Lung (tissue), 12 donors: ENCODE measurements around the gene ZNF236. TPM values are rescaled to one million over a fixed set of nuclear protein-coding genes. Genes with fewer than 3 reads are reported as not detected.
"Not testable (repeated sequence)": the region's sequence is repeated elsewhere in the genome, so short reads cannot be mapped to it uniquely, and the experiment has no call there.

ENCODE experiments used
- ATAC-seq: fragments of 200-7000 bp; cut with Tn5 transposase; one replicate; pipeline ENCODE4 v1.9.1; 2020; ENCODE audit warnings: moderate number of reproducible peaks; ENCODE audit not compliant: insufficient read depth, low FRiP score
- DNase-seq, 3 donors: peaks; one replicate each; pipeline ENCODE4 v3.0.0-alpha.2; 2013 to 2017
- H3K27ac ChIP-seq, 2 donors: one replicate each; pipeline ENCODE4 v1.5.1; 2013; ENCODE audit warnings: mild to moderate bottlenecking in 2 of 2, moderate library complexity in 2 of 2, control low read depth in 1 of 2, inconsistent platforms in 1 of 2, low read depth in 1 of 2, low read length in 1 of 2
- H3K27me3 ChIP-seq, 3 donors: one replicate each; pipeline ENCODE4 v1.5.1; 2013; ENCODE audit warnings: low read length in 2 of 3; ENCODE audit not compliant: control insufficient read depth in 3 of 3, insufficient read depth in 3 of 3
- H3K36me3 ChIP-seq, 4 donors: one replicate each; pipeline ENCODE4 v1.5.1; 2013; ENCODE audit warnings: low read length in 4 of 4, mild to moderate bottlenecking in 1 of 4, moderate library complexity in 1 of 4; ENCODE audit not compliant: control insufficient read depth in 4 of 4, insufficient read depth in 4 of 4
- H3K4me1 ChIP-seq, 5 donors: one replicate each; pipeline ENCODE4 v1.5.1; 2013; ENCODE audit warnings: low read length in 5 of 5, mild to moderate bottlenecking in 2 of 5, moderate library complexity in 1 of 5; ENCODE audit not compliant: control insufficient read depth in 5 of 5, insufficient read depth in 5 of 5
- H3K4me3 ChIP-seq: one replicate; pipeline ENCODE4 v1.5.1; 2013; ENCODE audit warnings: mild to moderate bottlenecking, control low read depth, moderate library complexity
- H3K9ac ChIP-seq, 2 donors: one replicate each; pipeline ENCODE4 v1.5.1; 2013; ENCODE audit warnings: low read length in 2 of 2, control low read depth in 1 of 2; ENCODE audit not compliant: insufficient read depth in 1 of 2
- H3K9me3 ChIP-seq, 4 donors: one replicate each; pipeline ENCODE4 v1.5.1; 2013; ENCODE audit warnings: low read length in 3 of 4, mild to moderate bottlenecking in 1 of 4, moderate library complexity in 1 of 4; ENCODE audit not compliant: control insufficient read depth in 4 of 4, insufficient read depth in 3 of 4
- CTCF ChIP-seq: IDR thresholded peaks from 2 replicates; pipeline ENCODE4 v1.5.1; 2012; ENCODE audit warnings: mild to moderate bottlenecking; ENCODE audit errors: control extremely low read depth, extremely low read depth
- WGBS, 2 donors: extraction: QIAGEN DNeasy Blood & Tissue Kit; methylation state at CpG; one replicate each; pipeline ENCODE4 v1.1.7; 2013; 5-methylcytosine and 5-hydroxymethylcytosine counted together
- polyA plus RNA-seq, 2 donors: library from polyadenylated mRNA; stranded (reverse); fragments of 200-250 nt; gene quantifications; one replicate each; pipeline ENCODE4 v1.2.1, GENCODE V29; 2013
- total RNA-seq, 2 donors: library from RNA; depleted of rRNA in 1 of 2; stranded (reverse); fragments of >200 nt in 1 of 2; gene quantifications; one replicate each; pipeline ENCODE4 v1.2.1, GENCODE V29; 2014 to 2021
- donor health status: control.
- donor health status: control.
- donor health status: Bipolar disorder and iron deficiency.
- donor health status: healthy.
- donor health status: DM: yes; HTN: yes; CAD: no.

The ZNF236 gene
- total and polyA plus RNA-seq, 4 donors: 2.4 to 23.1 (median 8.8) TPM

- TF ChIP-seq CTCF: no peak
- H3K27ac ChIP-seq: no peak overlapping the region
- no peak for DNase-seq
- no peaks in the 10 kb centered on the region for H3K27me3 ChIP-seq
- H3K9me3 ChIP-seq: no peaks in the 10 kb centered on the region
- no peak overlapping the region for H3K4me3 ChIP-seq
- no peaks in the 10 kb centered on the region for H3K4me1 ChIP-seq
- peaks cover 0 to 2% (median 0%) of the 10 kb centered on the region in 4 donors for H3K36me3 ChIP-seq
- H3K9ac ChIP-seq: no peak overlapping the region
- no peak for ATAC-seq
- 91 to 92% methylated on average over 10 of the region's 10 CpGs for whole genome bisulfite sequencing, 2 donors
Observed at GRCh38 chr18:76808561-76808960, 13.8 kb upstream of the ZNF236 start.

GRCh38 chr18:76811530-76811929, 10.8 kb upstream of the ZNF236 start:
- H3K27ac ChIP-seq, H3K4me3 ChIP-seq, ATAC-seq, H3K4me1 ChIP-seq, DNase-seq, H3K36me3 ChIP-seq, H3K9ac ChIP-seq, H3K9me3 ChIP-seq, H3K27me3 ChIP-seq: not testable (repeated sequence)
- 78 to 89% methylated on average over 7 of the region's 7 CpGs for WGBS, 2 donors

GRCh38 chr18:76814256-76814655, 8.1 kb upstream of the ZNF236 start:
- no peak overlapping the region for H3K4me3 ChIP-seq
- no peak for TF ChIP-seq CTCF
- no peak for DNase-seq
- peaks cover 0 to 2% (median 0%) of the 10 kb centered on the region in 5 donors for H3K4me1 ChIP-seq
- H3K9me3 ChIP-seq: no peaks in the 10 kb centered on the region
- H3K9ac ChIP-seq: no peak overlapping the region
- peaks cover 0 to 6% (median 3%) of the 10 kb centered on the region in 4 donors for H3K36me3 ChIP-seq
- no peaks in the 10 kb centered on the region for H3K27me3 ChIP-seq
- 88 to 89% methylated on average over 11 of the region's 11 CpGs for WGBS, 2 donors
- no peak overlapping the region for H3K27ac ChIP-seq
- no peak for ATAC-seq

- Histone ChIP-seq H3K36me3 (peaks cover 0 to 6% (median 3%) of the 10 kb centered on the region in 4 donors), H3K9ac (no peak overlapping the region), H3K4me1 (peaks cover 0 to 6% (median 4%) of the 10 kb centered on the region in 5 donors), H3K4me3 (no peak overlapping the region), H3K27me3 (no peaks in the 10 kb centered on the region), H3K27ac (no peak overlapping the region), H3K9me3 (no peaks in the 10 kb centered on the region)
- ATAC-seq: no peak
- TF ChIP-seq CTCF: no peak
- 83 to 93% methylated on average over 8 of the region's 8 CpGs for WGBS, 2 donors
- DNase-seq: no peak
Observed at GRCh38 chr18:76816127-76816526, 6.2 kb upstream of the ZNF236 start.
